ENCODE measurements around the gene SEL1L3. TPM values are rescaled to one million over a fixed set of nuclear protein-coding genes. Genes with fewer than 3 reads are reported as not detected.

Gene SEL1L3
- total RNA-seq, 1 donor = 83.6 TPM

DNA sequence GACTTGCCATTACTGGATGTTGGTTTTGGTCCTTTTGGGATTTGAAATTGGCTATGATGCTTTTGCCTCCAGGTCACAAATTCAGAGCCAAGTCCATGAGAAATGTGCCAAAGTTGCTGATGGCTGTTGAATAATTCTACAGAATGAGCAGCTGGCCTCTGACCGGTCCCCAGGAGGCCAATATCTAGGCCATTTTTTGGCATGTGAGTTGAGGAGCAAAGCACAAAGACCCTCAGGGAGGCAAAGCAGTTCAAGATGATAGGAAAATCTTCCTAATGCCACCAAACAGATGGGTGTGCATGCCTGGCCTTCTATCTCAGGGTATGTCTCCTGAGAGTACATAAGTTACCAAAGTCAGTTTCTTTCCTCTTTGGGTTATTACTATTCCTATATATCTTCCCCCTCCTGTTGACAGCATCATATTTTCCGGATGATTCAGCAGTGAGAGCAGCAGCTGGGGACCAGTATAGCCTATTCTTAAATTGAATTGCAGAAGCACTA is 44.4 kb downstream of the SEL1L3 start:
- Histone ChIP-seq H3K27ac (ENCODE audit: low read depth, low read length) (peak overlapping the region; percentile 79), H3K36me3 (ENCODE audit: insufficient read depth, low read length) (peaks cover 30% of the 10 kb centered on the region), H3K27me3 (ENCODE audit: insufficient read depth, low read length) (no peaks in the 10 kb centered on the region), H2AFZ (ENCODE audit: low read length) (no peak overlapping the region), H3K4me2 (ENCODE audit: insufficient read depth, low read length) (peak overlapping the region; percentile 71), H3K79me2 (ENCODE audit: insufficient read depth, low read length) (no peaks in the 10 kb centered on the region), H3K9me3 (ENCODE audit: low read depth, low read length) (no peaks in the 10 kb centered on the region), H3K4me3 (ENCODE audit: insufficient read depth, low read length) (no peak overlapping the region), H3K4me1 (ENCODE audit: insufficient read depth, low read length) (peaks cover 56% of the 10 kb centered on the region), H4K20me1 (ENCODE audit: insufficient read depth, low read length) (no peaks in the 10 kb centered on the region)
- TF ChIP-seq CTCF (IDR thresholded peaks at IDR 0.05; ENCODE audit: extremely low read depth, low read depth, low read length) = no peak
- DNase-seq (ENCODE audit: insufficient read length, low spot score, missing footprints) = no peak

- peak overlapping the region; percentile 71 for H3K4me2 ChIP-seq (ENCODE audit: insufficient read depth, low read length)
- peaks cover 23% of the 10 kb centered on the region for H3K36me3 ChIP-seq (ENCODE audit: insufficient read depth, low read length)
- H3K27me3 ChIP-seq (ENCODE audit: insufficient read depth, low read length) = no peaks in the 10 kb centered on the region
- peak overlapping the region; percentile 79 for H3K27ac ChIP-seq (ENCODE audit: low read depth, low read length)
- no peak overlapping the region for H2AFZ ChIP-seq (ENCODE audit: low read length)
- no peaks in the 10 kb centered on the region for H4K20me1 ChIP-seq (ENCODE audit: insufficient read depth, low read length)
- no peak for TF ChIP-seq CTCF (IDR thresholded peaks at IDR 0.05; ENCODE audit: extremely low read depth, low read depth, low read length)
- H3K4me1 ChIP-seq (ENCODE audit: insufficient read depth, low read length) = peaks cover 66% of the 10 kb centered on the region
- DNase-seq (ENCODE audit: insufficient read length, low spot score, missing footprints) = peak; percentile 71
- no peaks in the 10 kb centered on the region for H3K9me3 ChIP-seq (ENCODE audit: low read depth, low read length)
- no peak overlapping the region for H3K4me3 ChIP-seq (ENCODE audit: insufficient read depth, low read length)
- H3K79me2 ChIP-seq (ENCODE audit: insufficient read depth, low read length) = no peaks in the 10 kb centered on the region
Observed at GRCh38 chr4:25817059-25817681, 45.6 kb downstream of the SEL1L3 start.

GRCh38 chr4:25816591-25817058 is 46.2 kb downstream of the SEL1L3 start:
- H3K79me2 ChIP-seq (ENCODE audit: insufficient read depth, low read length) = no peaks in the 10 kb centered on the region
- H3K9me3 ChIP-seq (ENCODE audit: low read depth, low read length) = no peaks in the 10 kb centered on the region
- H3K36me3 ChIP-seq (ENCODE audit: insufficient read depth, low read length) = peaks cover 17% of the 10 kb centered on the region
- no peak for DNase-seq (ENCODE audit: insufficient read length, low spot score, missing footprints)
- peaks cover 72% of the 10 kb centered on the region for H3K4me1 ChIP-seq (ENCODE audit: insufficient read depth, low read length)
- peak overlapping the region; percentile 71 for H3K4me2 ChIP-seq (ENCODE audit: insufficient read depth, low read length)
- H3K4me3 ChIP-seq (ENCODE audit: insufficient read depth, low read length) = peak overlapping the region; percentile 9
- no peaks in the 10 kb centered on the region for H3K27me3 ChIP-seq (ENCODE audit: insufficient read depth, low read length)
- no peak for TF ChIP-seq CTCF (IDR thresholded peaks at IDR 0.05; ENCODE audit: extremely low read depth, low read depth, low read length)
- peak overlapping the region; percentile 79 for H3K27ac ChIP-seq (ENCODE audit: low read depth, low read length)
- no peak overlapping the region for H2AFZ ChIP-seq (ENCODE audit: low read length)
- H4K20me1 ChIP-seq (ENCODE audit: insufficient read depth, low read length) = no peaks in the 10 kb centered on the region

- H3K4me1 ChIP-seq (ENCODE audit: insufficient read depth, low read length) = peaks cover 82% of the 10 kb centered on the region
- H4K20me1 ChIP-seq (ENCODE audit: insufficient read depth, low read length) = no peaks in the 10 kb centered on the region
- TF ChIP-seq CTCF (IDR thresholded peaks at IDR 0.05; ENCODE audit: extremely low read depth, low read depth, low read length) = no peak
- peaks cover 13% of the 10 kb centered on the region for H3K36me3 ChIP-seq (ENCODE audit: insufficient read depth, low read length)
- no peaks in the 10 kb centered on the region for H3K9me3 ChIP-seq (ENCODE audit: low read depth, low read length)
- no peaks in the 10 kb centered on the region for H3K79me2 ChIP-seq (ENCODE audit: insufficient read depth, low read length)
- no peak overlapping the region for H3K4me3 ChIP-seq (ENCODE audit: insufficient read depth, low read length)
- no peak overlapping the region for H2AFZ ChIP-seq (ENCODE audit: low read length)
- peak overlapping the region; percentile 83 for H3K4me2 ChIP-seq (ENCODE audit: insufficient read depth, low read length)
- DNase-seq (ENCODE audit: insufficient read length, low spot score, missing footprints) = no peak
- H3K27me3 ChIP-seq (ENCODE audit: insufficient read depth, low read length) = no peaks in the 10 kb centered on the region
- H3K27ac ChIP-seq (ENCODE audit: low read depth, low read length) = peak overlapping the region; percentile 98
Observed at GRCh38 chr4:25815586-25815985, 47.2 kb downstream of the SEL1L3 start.

Data from osteoblast (primary cell).